ENCODE data around the gene CMBL.

Gene CMBL

DNA sequence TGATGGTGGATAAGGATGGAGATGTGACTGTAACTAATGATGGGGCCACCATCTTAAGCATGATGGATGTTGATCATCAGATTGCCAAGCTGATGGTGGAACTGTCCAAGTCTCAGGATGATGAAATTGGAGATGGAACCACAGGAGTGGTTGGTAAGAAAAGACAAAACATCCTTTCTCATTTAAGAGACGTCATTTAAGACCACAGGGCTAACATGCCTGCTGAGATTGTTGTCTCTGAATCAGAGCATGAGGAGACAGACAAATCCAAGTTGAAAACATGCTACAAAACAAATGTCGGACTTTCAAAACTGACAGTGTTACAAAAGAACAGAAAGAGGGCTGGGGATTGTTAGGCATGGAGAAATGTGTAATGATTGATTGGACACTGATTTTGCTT lies 53.0 kb downstream of the CMBL start:
- no CpG with 5 or more reads among the region's 2 CpGs for WGBS (ENCODE audit: extremely low coverage, insufficient coverage, insufficient read length)
- H2BK12ac ChIP-seq (ENCODE audit: low read length): no peak overlapping the region
- no peak overlapping the region for H2AFZ ChIP-seq (ENCODE audit: insufficient read depth, low read length, poor library complexity)
- no peak overlapping the region for H3K14ac ChIP-seq (ENCODE audit: low read length)
- H3K79me2 ChIP-seq (ENCODE audit: control insufficient read depth, insufficient read depth, low read length, poor library complexity): peaks cover 23% of the 10 kb centered on the region
- no peak overlapping the region for H3K27ac ChIP-seq (ENCODE audit: low read depth, low read length)
- H3K4me3 ChIP-seq (ENCODE audit: low read depth, low read length): no peak overlapping the region
- no peak overlapping the region for H2AK5ac ChIP-seq (ENCODE audit: low read length)
- H3K79me1 ChIP-seq (ENCODE audit: low read length): peaks cover 8% of the 10 kb centered on the region
- no peak overlapping the region for H3K9ac ChIP-seq (ENCODE audit: low read length)
- H4K8ac ChIP-seq (ENCODE audit: low read depth, low read length): no peak overlapping the region
- no peaks in the 10 kb centered on the region for H3K27me3 ChIP-seq (ENCODE audit: insufficient read depth, low read length)
- DNase-seq: no peak
- H2BK120ac ChIP-seq (ENCODE audit: insufficient read depth, low read length, poor library complexity): no peak overlapping the region
- no peak overlapping the region for H4K91ac ChIP-seq (ENCODE audit: low read depth, low read length)
- peaks cover 26 to 44% of the 10 kb centered on the region in 2 experiments for H3K36me3 ChIP-seq (ENCODE audit: control insufficient read depth in 1 of 2, insufficient read depth in 2 of 2, low read length in 2 of 2)
- no peaks in the 10 kb centered on the region for H3K9me3 ChIP-seq (ENCODE audit: insufficient read depth, low read depth, low read length)
- no peak overlapping the region for H3K4ac ChIP-seq (ENCODE audit: low read depth, low read length)
- H2BK5ac ChIP-seq (ENCODE audit: low read depth, low read length, poor library complexity): no peak overlapping the region
- H3K23ac ChIP-seq (ENCODE audit: low read length): no peak overlapping the region
- H4K12ac ChIP-seq (ENCODE audit: low read depth, low read length): no peak overlapping the region
- H3K4me2 ChIP-seq (ENCODE audit: low read length): no peak overlapping the region
- peaks cover 3 to 8% of the 10 kb centered on the region in 2 experiments for H3K4me1 ChIP-seq (ENCODE audit: control insufficient read depth in 1 of 2, insufficient read depth in 2 of 2, low read length in 2 of 2)
- H3K18ac ChIP-seq (ENCODE audit: low read length): no peak overlapping the region

- Histone ChIP-seq H4K91ac (ENCODE audit: low read depth, low read length) (no peak overlapping the region), H4K8ac (ENCODE audit: low read depth, low read length) (no peak overlapping the region), H3K4me1 (ENCODE audit: control insufficient read depth in 1 of 2, insufficient read depth in 2 of 2, low read length in 2 of 2) (peaks cover 7 to 12% of the 10 kb centered on the region in 2 experiments), H3K23ac (ENCODE audit: low read length) (no peak overlapping the region), H3K79me2 (ENCODE audit: control insufficient read depth, insufficient read depth, low read length, poor library complexity) (peaks cover 27% of the 10 kb centered on the region), H2BK12ac (ENCODE audit: low read length) (no peak overlapping the region), H4K12ac (ENCODE audit: low read depth, low read length) (no peak overlapping the region), H3K4me3 (ENCODE audit: low read depth, low read length) (no peak overlapping the region), H2AK5ac (ENCODE audit: low read length) (no peak overlapping the region), H3K14ac (ENCODE audit: low read length) (no peak overlapping the region), H3K36me3 (ENCODE audit: control insufficient read depth in 1 of 2, insufficient read depth in 2 of 2, low read length in 2 of 2) (peaks cover 17 to 32% of the 10 kb centered on the region in 2 experiments), H3K27ac (ENCODE audit: low read depth, low read length) (no peak overlapping the region), H3K9me3 (ENCODE audit: insufficient read depth, low read depth, low read length) (no peaks in the 10 kb centered on the region), H2AFZ (ENCODE audit: insufficient read depth, low read length, poor library complexity) (no peak overlapping the region), H3K27me3 (ENCODE audit: insufficient read depth, low read length) (no peaks in the 10 kb centered on the region), H2BK120ac (ENCODE audit: insufficient read depth, low read length, poor library complexity) (no peak overlapping the region), H3K4ac (ENCODE audit: low read depth, low read length) (peak overlapping the region; percentile 95), H3K79me1 (ENCODE audit: low read length) (peaks cover 13% of the 10 kb centered on the region), H3K9ac (ENCODE audit: low read length) (no peak overlapping the region), H3K4me2 (ENCODE audit: low read length) (no peak overlapping the region), H3K18ac (ENCODE audit: low read length) (no peak overlapping the region), H2BK5ac (ENCODE audit: low read depth, low read length, poor library complexity) (no peak overlapping the region)
- DNase-seq: no peak
- WGBS (ENCODE audit: extremely low coverage, insufficient coverage, insufficient read length): no CpG with 5 or more reads among the region's 3 CpGs
Observed at GRCh38 chr5:10253390-10253789, 54.3 kb downstream of the CMBL start.

DNA sequence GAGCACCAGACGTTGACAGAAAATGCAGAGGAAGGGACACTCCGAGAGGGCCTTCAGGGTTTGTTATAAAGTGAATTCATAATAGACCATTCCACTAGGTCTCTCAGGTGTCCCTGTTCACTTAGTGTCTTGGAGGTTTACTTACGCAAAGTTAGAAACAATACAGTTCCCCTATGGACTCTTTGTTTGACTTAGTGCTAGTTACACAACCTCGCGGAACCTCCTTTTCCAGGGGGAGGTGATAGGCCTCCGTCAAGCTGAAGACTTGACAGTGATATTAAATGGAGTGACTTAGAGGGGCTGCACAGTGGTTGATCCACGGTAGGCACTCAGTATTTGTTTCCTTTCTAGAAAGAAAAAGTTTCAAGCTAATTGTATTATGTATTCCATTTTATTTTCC lies 56.3 kb downstream of the CMBL start:
- no peak overlapping the region for H3K27ac ChIP-seq (ENCODE audit: low read depth, low read length)
- H2BK120ac ChIP-seq (ENCODE audit: insufficient read depth, low read length, poor library complexity): no peak overlapping the region
- peaks cover 13% of the 10 kb centered on the region for H3K79me1 ChIP-seq (ENCODE audit: low read length)
- no peak overlapping the region for H3K18ac ChIP-seq (ENCODE audit: low read length)
- no peak overlapping the region for H2AK5ac ChIP-seq (ENCODE audit: low read length)
- no peak for DNase-seq
- no peaks in the 10 kb centered on the region for H3K9me3 ChIP-seq (ENCODE audit: insufficient read depth, low read depth, low read length)
- peak overlapping the region; percentile 94 for H3K4me2 ChIP-seq (ENCODE audit: low read length)
- H3K14ac ChIP-seq (ENCODE audit: low read length): no peak overlapping the region
- no peak overlapping the region for H4K12ac ChIP-seq (ENCODE audit: low read depth, low read length)
- H3K4me1 ChIP-seq (ENCODE audit: control insufficient read depth in 1 of 2, insufficient read depth in 2 of 2, low read length in 2 of 2): peaks cover 7 to 12% of the 10 kb centered on the region in 2 experiments
- no peak overlapping the region for H4K8ac ChIP-seq (ENCODE audit: low read depth, low read length)
- H4K91ac ChIP-seq (ENCODE audit: low read depth, low read length): no peak overlapping the region
- peak overlapping the region; percentile 16 for H2BK5ac ChIP-seq (ENCODE audit: low read depth, low read length, poor library complexity)
- peak overlapping the region; percentile 96 for H3K4ac ChIP-seq (ENCODE audit: low read depth, low read length)
- H3K27me3 ChIP-seq (ENCODE audit: insufficient read depth, low read length): no peaks in the 10 kb centered on the region
- H2AFZ ChIP-seq (ENCODE audit: insufficient read depth, low read length, poor library complexity): no peak overlapping the region
- peaks cover 9 to 18% of the 10 kb centered on the region in 2 experiments for H3K36me3 ChIP-seq (ENCODE audit: control insufficient read depth in 1 of 2, insufficient read depth in 2 of 2, low read length in 2 of 2)
- H3K4me3 ChIP-seq (ENCODE audit: low read depth, low read length): peak overlapping the region; percentile 93
- WGBS (ENCODE audit: extremely low coverage, insufficient coverage, insufficient read length): no CpG with 5 or more reads among the region's 7 CpGs
- no peak overlapping the region for H3K23ac ChIP-seq (ENCODE audit: low read length)
- no peak overlapping the region for H2BK12ac ChIP-seq (ENCODE audit: low read length)
- peak overlapping the region; percentile 91 for H3K9ac ChIP-seq (ENCODE audit: low read length)
- H3K79me2 ChIP-seq (ENCODE audit: control insufficient read depth, insufficient read depth, low read length, poor library complexity): peaks cover 27% of the 10 kb centered on the region

GRCh38 chr5:10250806-10251276 lies 56.9 kb downstream of the CMBL start:
- Histone ChIP-seq H4K12ac (ENCODE audit: low read depth, low read length) (peak overlapping the region; percentile 84), H3K9me3 (ENCODE audit: insufficient read depth, low read depth, low read length) (no peaks in the 10 kb centered on the region), H4K8ac (ENCODE audit: low read depth, low read length) (peak overlapping the region; percentile 98), H2BK5ac (ENCODE audit: low read depth, low read length, poor library complexity) (peak overlapping the region; percentile 69), H2BK12ac (ENCODE audit: low read length) (peak overlapping the region; percentile 30), H3K4me3 (ENCODE audit: low read depth, low read length) (peak overlapping the region; percentile 93), H3K36me3 (ENCODE audit: control insufficient read depth in 1 of 2, insufficient read depth in 2 of 2, low read length in 2 of 2) (peaks cover 6 to 14% of the 10 kb centered on the region in 2 experiments), H4K91ac (ENCODE audit: low read depth, low read length) (peak overlapping the region; percentile 94), H3K4me1 (ENCODE audit: control insufficient read depth in 1 of 2, insufficient read depth in 2 of 2, low read length in 2 of 2) (peaks cover 7 to 12% of the 10 kb centered on the region in 2 experiments), H3K79me2 (ENCODE audit: control insufficient read depth, insufficient read depth, low read length, poor library complexity) (peaks cover 27% of the 10 kb centered on the region), H3K14ac (ENCODE audit: low read length) (peak overlapping the region; percentile 87), H2AK5ac (ENCODE audit: low read length) (peak overlapping the region; percentile 82), H3K27ac (ENCODE audit: low read depth, low read length) (peak overlapping the region; percentile 75), H3K4me2 (ENCODE audit: low read length) (peak overlapping the region; percentile 94), H2AFZ (ENCODE audit: insufficient read depth, low read length, poor library complexity) (peak overlapping the region; percentile 89), H3K4ac (ENCODE audit: low read depth, low read length) (peak overlapping the region; percentile 96), H3K18ac (ENCODE audit: low read length) (peak overlapping the region; percentile 98), H3K79me1 (ENCODE audit: low read length) (peaks cover 13% of the 10 kb centered on the region), H2BK120ac (ENCODE audit: insufficient read depth, low read length, poor library complexity) (peak overlapping the region; percentile 90), H3K27me3 (ENCODE audit: insufficient read depth, low read length) (no peaks in the 10 kb centered on the region), H3K23ac (ENCODE audit: low read length) (no peak overlapping the region), H3K9ac (ENCODE audit: low read length) (peak overlapping the region; percentile 91)
- no peak for DNase-seq
- no CpG with 5 or more reads among the region's 21 CpGs for WGBS (ENCODE audit: extremely low coverage, insufficient coverage, insufficient read length)

Data from trophoblast cell (in vitro differentiated cells and primary cell).